ENCODE data around the gene INMT. TPM values are rescaled to one million over a fixed set of nuclear protein-coding genes. Genes with fewer than 3 reads are reported as not detected.
A peak's percentile ranks its signal among the peaks of the same experiment; 100 is the strongest.

INMT gene
- total and polyA plus RNA-seq, 7 donors = 3.7 to 39.6 (median 9.6) TPM

- Histone ChIP-seq H3K4me3 (no peak overlapping the region), H3K27me3 (no peaks in the 10 kb centered on the region), H3K36me3 (no peaks in the 10 kb centered on the region), H3K4me1 (no peaks in the 10 kb centered on the region), H3K27ac (peak overlapping the region in 1 of 4 donors; percentile 55), H3K9me3 (no peaks in the 10 kb centered on the region)
- peak; percentile 74 for DNase-seq
- intact Hi-C loops (cut with DNase I) = no loop called here
- TF ChIP-seq POLR2AphosphoS5 (IDR thresholded peaks at IDR 0.05) = peak in 2 of 4 donors; percentile 23 to 33
- no peak for TF ChIP-seq CTCF (IDR thresholded peaks at IDR 0.05)
- 79 to 88% methylated on average over 3 of the region's 3 CpGs for WGBS, 2 donors
These were observed 43.0 kb upstream of the INMT start for GRCh38 chr7:30708983-30709382.

- no peak for TF ChIP-seq CTCF (IDR thresholded peaks at IDR 0.05)
- no peak for TF ChIP-seq POLR2A (IDR thresholded peaks at IDR 0.05)
- no peak for TF ChIP-seq POLR2AphosphoS5 (IDR thresholded peaks at IDR 0.05)
- TF ChIP-seq EP300 (IDR thresholded peaks at IDR 0.05) = no peak
- H3K9me3 ChIP-seq = no peaks in the 10 kb centered on the region
- H3K27me3 ChIP-seq = no peaks in the 10 kb centered on the region
- intact Hi-C loops (cut with DNase I) = no loop called here
- no peaks in the 10 kb centered on the region for H3K36me3 ChIP-seq
- H3K27ac ChIP-seq = peak overlapping the region in 3 of 4 donors; percentile 12 to 42 (median 15)
- H3K4me1 ChIP-seq = no peaks in the 10 kb centered on the region
- no peak for DNase-seq
- 79 to 82% methylated on average over 6 of the region's 6 CpGs for WGBS, 2 donors
- H3K4me3 ChIP-seq = no peak overlapping the region
These were observed 42.4 kb upstream of the INMT start for GRCh38 chr7:30709549-30709948.

- TF ChIP-seq POLR2AphosphoS5 (IDR thresholded peaks at IDR 0.05) = no peak
- TF ChIP-seq POLR2A (IDR thresholded peaks at IDR 0.05) = no peak
- TF ChIP-seq EP300 (IDR thresholded peaks at IDR 0.05) = no peak
- TF ChIP-seq CTCF (IDR thresholded peaks at IDR 0.05) = no peak
- Histone ChIP-seq H3K4me3 (no peak overlapping the region), H3K27me3 (no peaks in the 10 kb centered on the region), H3K27ac (no peak overlapping the region), H3K4me1 (no peaks in the 10 kb centered on the region), H3K9me3 (no peaks in the 10 kb centered on the region), H3K36me3 (no peaks in the 10 kb centered on the region)
- DNase-seq = no peak
- intact Hi-C loops (cut with DNase I) = no loop called here
- 70 to 83% methylated on average over 4 of the region's 4 CpGs for WGBS, 2 donors
These were observed 41.3 kb upstream of the INMT start for GRCh38 chr7:30710669-30711068.

- Histone ChIP-seq H3K4me3 (no peak overlapping the region), H3K4me1 (peaks cover 0 to 8% (median 0%) of the 10 kb centered on the region in 4 donors), H3K9me3 (peaks cover 0 to 4% (median 2%) of the 10 kb centered on the region in 4 donors), H3K27ac (no peak overlapping the region), H3K27me3 (no peaks in the 10 kb centered on the region), H3K36me3 (no peaks in the 10 kb centered on the region)
- WGBS, 2 donors = 80 to 89% methylated on average over 6 of the region's 6 CpGs
- TF ChIP-seq CTCF (IDR thresholded peaks at IDR 0.05) (no peak), POLR2AphosphoS5 (IDR thresholded peaks at IDR 0.05) (no peak), POLR2A (IDR thresholded peaks at IDR 0.05) (no peak), EP300 (IDR thresholded peaks at IDR 0.05) (no peak)
- intact Hi-C loops (cut with DNase I) = no loop called here
- no peak for DNase-seq
These were observed 38.5 kb upstream of the INMT start for GRCh38 chr7:30713392-30713791.

GRCh38 chr7:30714129-30714528 lies 37.8 kb upstream of the INMT start:
- no peaks in the 10 kb centered on the region for H3K27me3 ChIP-seq
- intact Hi-C loops (cut with DNase I) = no loop called here
- no peaks in the 10 kb centered on the region for H3K36me3 ChIP-seq
- no peak for DNase-seq
- H3K4me1 ChIP-seq = peaks cover 0 to 8% (median 0%) of the 10 kb centered on the region in 4 donors
- 93 to 96% methylated on average over 1 of the region's 1 CpG for WGBS, 2 donors
- peaks cover 0 to 4% (median 2%) of the 10 kb centered on the region in 4 donors for H3K9me3 ChIP-seq
- H3K27ac ChIP-seq = no peak overlapping the region
- H3K4me3 ChIP-seq = no peak overlapping the region
- no peak for TF ChIP-seq EP300 (IDR thresholded peaks at IDR 0.05)
- TF ChIP-seq CTCF (IDR thresholded peaks at IDR 0.05) = no peak
- TF ChIP-seq POLR2AphosphoS5 (IDR thresholded peaks at IDR 0.05) = no peak
- no peak for TF ChIP-seq POLR2A (IDR thresholded peaks at IDR 0.05)
